Measurements from ENCODE around the gene ARHGEF5.

DNA sequence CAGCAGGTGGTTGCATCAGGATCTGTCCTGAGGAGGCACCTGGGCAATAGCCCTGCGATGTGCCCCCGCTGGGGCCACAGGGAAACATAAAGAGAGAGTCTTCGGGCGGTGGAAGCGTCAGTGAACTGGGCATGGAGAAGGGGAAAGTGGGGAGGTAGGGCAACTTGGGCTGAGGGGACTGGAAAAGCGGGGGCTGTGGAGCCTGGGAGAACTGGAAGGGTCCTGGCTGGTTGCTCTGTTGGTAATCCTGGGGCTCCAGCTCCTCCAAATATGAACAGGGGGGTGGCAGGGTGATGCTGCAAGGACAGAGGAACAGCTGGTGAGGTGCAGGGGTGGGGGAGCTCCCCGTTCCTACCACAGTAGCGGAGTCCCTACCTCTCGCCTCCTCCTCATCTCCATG is 43.1 kb downstream of the ARHGEF5 start:
- TF ChIP-seq, protein P1, sequence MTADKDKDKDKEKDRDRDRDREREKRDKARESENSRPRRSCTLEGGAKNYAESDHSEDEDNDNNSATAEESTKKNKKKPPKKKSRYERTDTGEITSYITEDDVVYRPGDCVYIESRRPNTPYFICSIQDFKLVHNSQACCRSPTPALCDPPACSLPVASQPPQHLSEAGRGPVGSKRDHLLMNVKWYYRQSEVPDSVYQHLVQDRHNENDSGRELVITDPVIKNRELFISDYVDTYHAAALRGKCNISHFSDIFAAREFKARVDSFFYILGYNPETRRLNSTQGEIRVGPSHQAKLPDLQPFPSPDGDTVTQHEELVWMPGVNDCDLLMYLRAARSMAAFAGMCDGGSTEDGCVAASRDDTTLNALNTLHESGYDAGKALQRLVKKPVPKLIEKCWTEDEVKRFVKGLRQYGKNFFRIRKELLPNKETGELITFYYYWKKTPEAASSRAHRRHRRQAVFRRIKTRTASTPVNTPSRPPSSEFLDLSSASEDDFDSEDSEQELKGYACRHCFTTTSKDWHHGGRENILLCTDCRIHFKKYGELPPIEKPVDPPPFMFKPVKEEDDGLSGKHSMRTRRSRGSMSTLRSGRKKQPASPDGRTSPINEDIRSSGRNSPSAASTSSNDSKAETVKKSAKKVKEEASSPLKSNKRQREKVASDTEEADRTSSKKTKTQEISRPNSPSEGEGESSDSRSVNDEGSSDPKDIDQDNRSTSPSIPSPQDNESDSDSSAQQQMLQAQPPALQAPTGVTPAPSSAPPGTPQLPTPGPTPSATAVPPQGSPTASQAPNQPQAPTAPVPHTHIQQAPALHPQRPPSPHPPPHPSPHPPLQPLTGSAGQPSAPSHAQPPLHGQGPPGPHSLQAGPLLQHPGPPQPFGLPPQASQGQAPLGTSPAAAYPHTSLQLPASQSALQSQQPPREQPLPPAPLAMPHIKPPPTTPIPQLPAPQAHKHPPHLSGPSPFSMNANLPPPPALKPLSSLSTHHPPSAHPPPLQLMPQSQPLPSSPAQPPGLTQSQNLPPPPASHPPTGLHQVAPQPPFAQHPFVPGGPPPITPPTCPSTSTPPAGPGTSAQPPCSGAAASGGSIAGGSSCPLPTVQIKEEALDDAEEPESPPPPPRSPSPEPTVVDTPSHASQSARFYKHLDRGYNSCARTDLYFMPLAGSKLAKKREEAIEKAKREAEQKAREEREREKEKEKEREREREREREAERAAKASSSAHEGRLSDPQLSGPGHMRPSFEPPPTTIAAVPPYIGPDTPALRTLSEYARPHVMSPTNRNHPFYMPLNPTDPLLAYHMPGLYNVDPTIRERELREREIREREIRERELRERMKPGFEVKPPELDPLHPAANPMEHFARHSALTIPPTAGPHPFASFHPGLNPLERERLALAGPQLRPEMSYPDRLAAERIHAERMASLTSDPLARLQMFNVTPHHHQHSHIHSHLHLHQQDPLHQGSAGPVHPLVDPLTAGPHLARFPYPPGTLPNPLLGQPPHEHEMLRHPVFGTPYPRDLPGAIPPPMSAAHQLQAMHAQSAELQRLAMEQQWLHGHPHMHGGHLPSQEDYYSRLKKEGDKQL (CRISPR knock-in tag; IDR thresholded peaks at IDR 0.05; ENCODE audit: low read depth), result no peak
- TF ChIP-seq SNRNP70 (IDR thresholded peaks at IDR 0.05; ENCODE audit: low read depth, low read length) (no peak), POLR2AphosphoS5 (IDR thresholded peaks at IDR 0.05; ENCODE audit: low read depth, low read length) (no peak), ELF1 (CRISPR knock-in tag; IDR thresholded peaks at IDR 0.05) (no peak), ZNF234 (CRISPR knock-in tag; conservative IDR thresholded peaks at IDR 0.05) (no peak), NCOA1 (CRISPR knock-in tag; IDR thresholded peaks at IDR 0.05) (no peak), HNRNPUL1 (IDR thresholded peaks at IDR 0.05; ENCODE audit: low read depth, low read length) (no peak), FOXP1 (IDR thresholded peaks at IDR 0.05) (no peak), FOXP1 (CRISPR knock-in tag; IDR thresholded peaks at IDR 0.05) (no peak)
- TF ChIP-seq, protein P2, sequence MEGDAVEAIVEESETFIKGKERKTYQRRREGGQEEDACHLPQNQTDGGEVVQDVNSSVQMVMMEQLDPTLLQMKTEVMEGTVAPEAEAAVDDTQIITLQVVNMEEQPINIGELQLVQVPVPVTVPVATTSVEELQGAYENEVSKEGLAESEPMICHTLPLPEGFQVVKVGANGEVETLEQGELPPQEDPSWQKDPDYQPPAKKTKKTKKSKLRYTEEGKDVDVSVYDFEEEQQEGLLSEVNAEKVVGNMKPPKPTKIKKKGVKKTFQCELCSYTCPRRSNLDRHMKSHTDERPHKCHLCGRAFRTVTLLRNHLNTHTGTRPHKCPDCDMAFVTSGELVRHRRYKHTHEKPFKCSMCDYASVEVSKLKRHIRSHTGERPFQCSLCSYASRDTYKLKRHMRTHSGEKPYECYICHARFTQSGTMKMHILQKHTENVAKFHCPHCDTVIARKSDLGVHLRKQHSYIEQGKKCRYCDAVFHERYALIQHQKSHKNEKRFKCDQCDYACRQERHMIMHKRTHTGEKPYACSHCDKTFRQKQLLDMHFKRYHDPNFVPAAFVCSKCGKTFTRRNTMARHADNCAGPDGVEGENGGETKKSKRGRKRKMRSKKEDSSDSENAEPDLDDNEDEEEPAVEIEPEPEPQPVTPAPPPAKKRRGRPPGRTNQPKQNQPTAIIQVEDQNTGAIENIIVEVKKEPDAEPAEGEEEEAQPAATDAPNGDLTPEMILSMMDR (CRISPR knock-in tag; IDR thresholded peaks at IDR 0.05), result no peak
- TF ChIP-seq, protein P3, sequence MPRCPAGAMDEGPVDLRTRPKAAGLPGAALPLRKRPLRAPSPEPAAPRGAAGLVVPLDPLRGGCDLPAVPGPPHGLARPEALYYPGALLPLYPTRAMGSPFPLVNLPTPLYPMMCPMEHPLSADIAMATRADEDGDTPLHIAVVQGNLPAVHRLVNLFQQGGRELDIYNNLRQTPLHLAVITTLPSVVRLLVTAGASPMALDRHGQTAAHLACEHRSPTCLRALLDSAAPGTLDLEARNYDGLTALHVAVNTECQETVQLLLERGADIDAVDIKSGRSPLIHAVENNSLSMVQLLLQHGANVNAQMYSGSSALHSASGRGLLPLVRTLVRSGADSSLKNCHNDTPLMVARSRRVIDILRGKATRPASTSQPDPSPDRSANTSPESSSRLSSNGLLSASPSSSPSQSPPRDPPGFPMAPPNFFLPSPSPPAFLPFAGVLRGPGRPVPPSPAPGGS (CRISPR knock-in tag; IDR thresholded peaks at IDR 0.05), result no peak
